GM12873 (cell line): ENCODE results near the gene TMEM132A.

Source experiments
- CTCF ChIP-seq: IDR thresholded peaks from 2 replicates; pipeline ENCODE4 v1.5.1; 2012; ENCODE audit warnings: low read depth, mild to moderate bottlenecking, moderate library complexity, low read length, control low read depth; ENCODE audit not compliant: insufficient read depth; ENCODE audit errors: missing control alignments

The TMEM132A gene

GRCh38 chr11:60934790-60935605, 10.7 kb downstream of the TMEM132A start:
- no peak for TF ChIP-seq CTCF

DNA sequence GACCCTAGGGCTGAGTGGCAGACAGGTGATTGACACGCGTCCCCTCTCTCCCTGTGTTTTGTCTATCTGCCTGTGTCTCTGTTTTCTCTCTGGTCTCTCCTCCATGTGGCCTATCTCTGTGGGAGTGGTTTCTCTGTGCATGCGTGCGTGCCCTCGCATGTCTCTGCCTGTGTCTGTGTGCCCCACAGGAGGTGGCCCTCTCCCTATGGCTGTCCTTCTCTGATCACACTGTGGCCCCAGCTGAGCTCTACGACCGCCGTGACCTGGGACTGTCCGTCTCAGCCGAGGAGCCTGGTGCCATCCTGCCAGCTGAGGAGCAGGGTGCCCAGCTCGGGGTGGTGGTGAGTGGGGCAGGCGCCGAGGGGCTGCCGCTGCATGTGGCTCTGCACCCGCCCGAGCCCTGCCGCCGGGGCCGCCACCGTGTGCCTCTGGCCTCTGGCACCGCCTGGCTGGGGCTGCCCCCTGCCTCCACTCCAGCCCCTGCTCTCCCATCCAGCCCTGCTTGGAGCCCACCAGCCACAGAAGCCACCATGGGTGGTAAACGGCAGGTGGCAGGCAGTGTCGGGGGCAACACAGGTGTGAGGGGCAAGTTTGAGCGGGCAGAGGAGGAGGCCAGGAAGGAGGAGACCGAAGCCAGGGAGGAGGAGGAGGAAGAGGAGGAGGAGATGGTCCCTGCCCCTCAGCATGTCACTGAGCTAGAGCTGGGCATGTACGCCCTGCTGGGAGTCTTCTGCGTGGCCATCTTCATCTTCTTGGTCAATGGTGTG, 11.6 kb downstream of the TMEM132A start:
- no peak for TF ChIP-seq CTCF

GRCh38 chr11:60936467-60937143, 12.3 kb downstream of the TMEM132A start:
- no peak for TF ChIP-seq CTCF

GRCh38 chr11:60937144-60937527, 12.9 kb downstream of the TMEM132A start:
- no peak for TF ChIP-seq CTCF

- no peak for TF ChIP-seq CTCF
Measured at GRCh38 chr11:60937811-60938210, 13.6 kb downstream of the TMEM132A start.

- no peak for TF ChIP-seq CTCF
Measured at GRCh38 chr11:60938500-60938899, 14.2 kb downstream of the TMEM132A start.

DNA sequence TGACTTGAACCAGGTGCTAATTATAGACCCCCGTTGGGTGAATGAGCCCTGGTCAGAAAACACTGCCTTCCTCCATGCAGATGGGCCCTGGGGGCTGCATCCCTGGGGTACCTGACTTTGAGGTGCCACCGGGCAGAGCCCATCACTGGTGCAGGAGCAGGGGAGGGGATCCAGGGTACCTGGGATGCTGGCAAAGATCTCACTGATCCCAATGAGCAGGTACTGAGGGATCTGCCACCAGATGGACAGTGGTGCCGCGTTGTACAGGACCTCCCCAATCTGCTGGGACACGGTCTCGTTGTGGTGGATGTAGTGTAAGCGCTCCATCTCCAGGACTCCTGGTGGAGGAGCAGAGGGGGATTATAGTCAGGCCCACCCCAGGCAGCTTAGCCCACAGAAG, 15.0 kb downstream of the TMEM132A start:
- TF ChIP-seq CTCF: no peak
